Vagina (tissue), 2 donors: Measurements from ENCODE around the gene PARS2. TPM values are rescaled to one million over a fixed set of nuclear protein-coding genes. Genes with fewer than 3 reads are reported as not detected.

ENCODE experiments used
- DNase-seq, 2 donors: peaks; one replicate each; pipeline ENCODE4 v3.0.0-alpha.2; 2017; ENCODE audit errors: extremely low spot score in 2 of 2
- H3K27ac ChIP-seq: fragments of 200-600 bp; sonication (generic); one replicate; pipeline ENCODE4 v1.5.1; 2019
- H3K27me3 ChIP-seq: fragments of 200-600 bp; sonication (generic); one replicate; pipeline ENCODE4 v1.5.1; 2019
- H3K36me3 ChIP-seq, 2 donors: fragments of 200-600 bp; sonication (generic); one replicate each; pipeline ENCODE4 v1.5.1; 2017 to 2019
- H3K4me1 ChIP-seq: fragments of 200-600 bp; sonication (generic); one replicate; pipeline ENCODE4 v1.5.1; 2019
- H3K4me3 ChIP-seq, 2 donors: fragments of 200-600 bp; sonication (generic); 1 replicate in 1 of 2; 2 replicates in 1 of 2; pipeline ENCODE4 v1.5.1; 2016 to 2019
- H3K9me3 ChIP-seq: fragments of 200-600 bp; sonication (generic); one replicate; pipeline ENCODE4 v1.5.1; 2019
- POLR2A ChIP-seq, 2 donors: fragments of 450-650 bp; IDR thresholded peaks; one replicate each; pipeline ENCODE4 v1.6.1; 2017; ENCODE audit warnings: antibody characterized with exemption in 2 of 2, mild to moderate bottlenecking in 2 of 2, moderate library complexity in 2 of 2
- POLR2AphosphoS5 ChIP-seq, 2 donors: sonication (generic); formaldehyde crosslinking; IDR thresholded peaks; one replicate each; pipeline ENCODE4 v1.9.0; 2017; ENCODE audit warnings: antibody characterized with exemption in 2 of 2, mild to moderate bottlenecking in 2 of 2, low read depth in 1 of 2; ENCODE audit not compliant: insufficient read depth in 1 of 2
- intact Hi-C: fragments of 100-400 bp; cut with DNase I; formaldehyde crosslinking; loops from one replicate; pipeline ENCODE4 v1.15.1; 2023
- total RNA-seq: library from RNA; depleted of rRNA; stranded (reverse); fragments of >200 nt; gene quantifications from one replicate; pipeline ENCODE4 v1.2.3, GENCODE V29; 2016
- TF ChIP-seq, protein P1 (sequence below), 3 experiments: fragments of 450-650 bp in 2 of 3; fragments of 200-600 bp in 1 of 3; sonication (generic) in 1 of 3; IDR thresholded peaks; one replicate each; pipeline ENCODE4 v1.5.1; 2017 to 2019; ENCODE audit warnings: antibody characterized with exemption in 3 of 3, mild to moderate bottlenecking in 2 of 3, moderate library complexity in 2 of 3

The PARS2 gene
- total RNA-seq, 1 donor from 2014 or later = 5.2 TPM

DNA sequence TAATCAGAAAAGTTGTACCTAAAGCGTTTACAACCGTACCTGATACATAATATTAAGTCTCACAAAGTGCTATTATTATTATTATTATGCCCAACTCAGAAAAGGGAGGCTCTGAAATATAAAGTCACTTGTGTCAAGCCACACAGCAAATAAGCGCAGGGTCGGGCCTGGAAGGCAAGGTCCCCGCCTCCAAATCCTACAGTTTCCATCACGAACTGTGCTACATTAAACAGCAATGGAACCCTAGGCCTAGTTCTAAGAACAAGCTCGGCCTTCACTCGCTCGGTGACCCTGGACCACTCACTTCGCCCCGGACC is 549 bp downstream of the PARS2 start:
- intact Hi-C loops = no loop called here
- Histone ChIP-seq H3K9me3 (no peaks in the 10 kb centered on the region), H3K27me3 (no peaks in the 10 kb centered on the region)

GRCh38 chr1:54758678-54759348 is 5.5 kb downstream of the PARS2 start:
- DNase-seq = no peak
- no peaks in the 10 kb centered on the region for H3K27me3 ChIP-seq
- H3K36me3 ChIP-seq = peaks cover 0 to 14% of the 10 kb centered on the region in 2 donors
- TF ChIP-seq POLR2A (IDR thresholded peaks at IDR 0.05) (no peak), POLR2AphosphoS5 (IDR thresholded peaks at IDR 0.05; ENCODE audit: insufficient read depth in 1 of 2, low read depth in 1 of 2) (no peak)
- TF ChIP-seq, protein P1, sequence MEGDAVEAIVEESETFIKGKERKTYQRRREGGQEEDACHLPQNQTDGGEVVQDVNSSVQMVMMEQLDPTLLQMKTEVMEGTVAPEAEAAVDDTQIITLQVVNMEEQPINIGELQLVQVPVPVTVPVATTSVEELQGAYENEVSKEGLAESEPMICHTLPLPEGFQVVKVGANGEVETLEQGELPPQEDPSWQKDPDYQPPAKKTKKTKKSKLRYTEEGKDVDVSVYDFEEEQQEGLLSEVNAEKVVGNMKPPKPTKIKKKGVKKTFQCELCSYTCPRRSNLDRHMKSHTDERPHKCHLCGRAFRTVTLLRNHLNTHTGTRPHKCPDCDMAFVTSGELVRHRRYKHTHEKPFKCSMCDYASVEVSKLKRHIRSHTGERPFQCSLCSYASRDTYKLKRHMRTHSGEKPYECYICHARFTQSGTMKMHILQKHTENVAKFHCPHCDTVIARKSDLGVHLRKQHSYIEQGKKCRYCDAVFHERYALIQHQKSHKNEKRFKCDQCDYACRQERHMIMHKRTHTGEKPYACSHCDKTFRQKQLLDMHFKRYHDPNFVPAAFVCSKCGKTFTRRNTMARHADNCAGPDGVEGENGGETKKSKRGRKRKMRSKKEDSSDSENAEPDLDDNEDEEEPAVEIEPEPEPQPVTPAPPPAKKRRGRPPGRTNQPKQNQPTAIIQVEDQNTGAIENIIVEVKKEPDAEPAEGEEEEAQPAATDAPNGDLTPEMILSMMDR (IDR thresholded peaks at IDR 0.05) = no peak
- no peaks in the 10 kb centered on the region for H3K9me3 ChIP-seq
- no peak overlapping the region for H3K4me3 ChIP-seq
- no peak overlapping the region for H3K27ac ChIP-seq
- intact Hi-C loops = no loop called here
- peaks cover 10% of the 10 kb centered on the region for H3K4me1 ChIP-seq

More for the DNA sequence above, 549 bp downstream of the PARS2 start:
- Histone ChIP-seq H3K36me3 (no peaks in the 10 kb centered on the region), H3K4me1 (peaks cover 15% of the 10 kb centered on the region), H3K4me3 (peak overlapping the region; percentile 61 to 91), H3K27ac (no peak overlapping the region)
- no peak for DNase-seq
- TF ChIP-seq POLR2A (IDR thresholded peaks at IDR 0.05) (no peak), POLR2AphosphoS5 (IDR thresholded peaks at IDR 0.05; ENCODE audit: insufficient read depth in 1 of 2, low read depth in 1 of 2) (no peak)
- TF ChIP-seq, protein P1 (IDR thresholded peaks at IDR 0.05) = no peak

DNA sequence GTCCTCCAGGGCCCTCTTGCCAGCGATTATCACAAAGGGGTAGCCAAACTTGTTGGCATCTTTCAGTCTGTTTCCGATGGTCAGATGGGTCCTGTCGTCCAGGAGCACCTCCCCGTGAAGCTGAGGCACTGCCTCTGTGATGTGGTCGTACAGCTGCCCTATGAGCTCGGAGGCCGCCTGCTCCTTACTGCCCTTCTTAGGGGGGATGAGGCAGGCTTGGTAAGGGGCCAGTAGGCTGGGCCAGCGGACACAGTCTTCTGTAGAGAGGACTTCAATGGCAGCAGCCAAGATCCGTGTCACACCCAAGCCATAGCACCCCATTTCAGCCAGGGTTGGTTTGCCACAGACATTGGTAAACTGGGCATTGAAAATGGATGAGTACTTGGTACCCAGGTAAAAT is 6.5 kb downstream of the PARS2 start:
- H3K9me3 ChIP-seq = no peaks in the 10 kb centered on the region
- no peak overlapping the region for H3K27ac ChIP-seq
- DNase-seq = no peak
- H3K27me3 ChIP-seq = no peaks in the 10 kb centered on the region
- H3K4me1 ChIP-seq = peaks cover 1% of the 10 kb centered on the region
- no peak overlapping the region for H3K4me3 ChIP-seq
- no peak for TF ChIP-seq POLR2AphosphoS5 (IDR thresholded peaks at IDR 0.05; ENCODE audit: insufficient read depth in 1 of 2, low read depth in 1 of 2)
- no peak for TF ChIP-seq POLR2A (IDR thresholded peaks at IDR 0.05)
- TF ChIP-seq, protein P1 (IDR thresholded peaks at IDR 0.05) = no peak
- intact Hi-C loops = no loop called here
- H3K36me3 ChIP-seq = peaks cover 0 to 14% of the 10 kb centered on the region in 2 donors

GRCh38 chr1:54754486-54755285 is 9.6 kb downstream of the PARS2 start:
- H3K36me3 ChIP-seq = peaks cover 0 to 14% of the 10 kb centered on the region in 2 donors
- TF ChIP-seq POLR2AphosphoS5 (IDR thresholded peaks at IDR 0.05; ENCODE audit: insufficient read depth in 1 of 2, low read depth in 1 of 2) = no peak
- TF ChIP-seq POLR2A (IDR thresholded peaks at IDR 0.05) = no peak
- TF ChIP-seq, protein P1 (IDR thresholded peaks at IDR 0.05) = no peak
- DNase-seq = no peak
- H3K4me1 ChIP-seq = no peaks in the 10 kb centered on the region
- intact Hi-C loops = no loop called here
- no peak overlapping the region for H3K27ac ChIP-seq
- H3K9me3 ChIP-seq = no peaks in the 10 kb centered on the region
- H3K27me3 ChIP-seq = no peaks in the 10 kb centered on the region
- H3K4me3 ChIP-seq = no peak overlapping the region

- Histone ChIP-seq H3K4me3 (no peak overlapping the region), H3K4me1 (no peaks in the 10 kb centered on the region), H3K36me3 (peaks cover 0 to 14% of the 10 kb centered on the region in 2 donors), H3K9me3 (no peaks in the 10 kb centered on the region), H3K27me3 (no peaks in the 10 kb centered on the region), H3K27ac (no peak overlapping the region)
- no peak for DNase-seq
- TF ChIP-seq POLR2A (IDR thresholded peaks at IDR 0.05) (no peak), POLR2AphosphoS5 (IDR thresholded peaks at IDR 0.05; ENCODE audit: insufficient read depth in 1 of 2, low read depth in 1 of 2) (no peak)
- TF ChIP-seq, protein P1 (IDR thresholded peaks at IDR 0.05) = no peak
- intact Hi-C loops = no loop called here
Measured at GRCh38 chr1:54754045-54754444, 10.3 kb downstream of the PARS2 start.
